Loucy (cell line): ENCODE measurements around the gene ST6GALNAC4.

Source experiments
- H2AFZ ChIP-seq: fragments of 200-600 bp; sonication (generic); 2 replicates; pipeline ENCODE4 v1.6.0; 2016; ENCODE audit warnings: antibody characterized with exemption, mild to moderate bottlenecking, low read length, moderate library complexity
- H3F3A ChIP-seq: fragments of 200-600 bp; 2 replicates; pipeline ENCODE4 v1.6.0; 2016; ENCODE audit warnings: antibody characterized with exemption, low read depth, mild to moderate bottlenecking
- H3K27me3 ChIP-seq: fragments of 200-600 bp; sonication (generic); 2 replicates; pipeline ENCODE4 v1.6.1; 2014; ENCODE audit warnings: low read length, mild to moderate bottlenecking; ENCODE audit not compliant: insufficient read depth, poor library complexity, severe bottlenecking
- H3K36me3 ChIP-seq: fragments of 200-600 bp; sonication (generic); 2 replicates; pipeline ENCODE4 v1.6.1; 2016; ENCODE audit warnings: low read length; ENCODE audit not compliant: insufficient read depth
- H3K4me1 ChIP-seq: fragments of 200-600 bp; sonication (generic); 2 replicates; pipeline ENCODE4 v1.5.1; 2014; ENCODE audit warnings: low read length, mild to moderate bottlenecking; ENCODE audit not compliant: insufficient read depth, poor library complexity, severe bottlenecking
- H3K4me2 ChIP-seq: fragments of 200-600 bp; sonication (generic); 2 replicates; pipeline ENCODE4 v1.6.0; 2014; ENCODE audit warnings: antibody characterized with exemption, low read length, low read depth, mild to moderate bottlenecking; ENCODE audit not compliant: poor library complexity, severe bottlenecking
- H3K4me3 ChIP-seq: fragments of 200-600 bp; sonication (generic); 2 replicates; pipeline ENCODE4 v1.5.1; 2014; ENCODE audit warnings: low read length, mild to moderate bottlenecking, mixed read lengths; ENCODE audit not compliant: poor library complexity, severe bottlenecking
- H3K79me2 ChIP-seq: fragments of 200-600 bp; sonication (generic); 2 replicates; pipeline ENCODE4 v1.6.1; 2014; ENCODE audit warnings: low read length; ENCODE audit not compliant: insufficient read depth
- H3K9ac ChIP-seq: fragments of 200-600 bp; sonication (generic); 2 replicates; pipeline ENCODE4 v1.6.0; 2014; ENCODE audit warnings: mild to moderate bottlenecking, low read depth, low read length, moderate library complexity; ENCODE audit not compliant: poor library complexity, severe bottlenecking
- H3K9me2 ChIP-seq: fragments of 200-600 bp; sonication (generic); replicated peaks from 2 replicates; pipeline ENCODE4 v1.6.1; 2016; ENCODE audit warnings: low read depth, low read length, mixed read lengths
- H3K9me3 ChIP-seq: fragments of 200-600 bp; sonication (generic); 2 replicates; pipeline ENCODE4 v1.6.1; 2014; ENCODE audit warnings: mild to moderate bottlenecking, antibody characterized with exemption, low read length, low read depth; ENCODE audit not compliant: insufficient read depth
- H4K20me1 ChIP-seq: fragments of 200-600 bp; sonication (generic); 2 replicates; pipeline ENCODE4 v1.6.0; 2014; ENCODE audit warnings: antibody characterized with exemption, low read length, mild to moderate bottlenecking; ENCODE audit not compliant: insufficient read depth, poor library complexity, severe bottlenecking
- CTCF ChIP-seq: fragments of 200-600 bp; sonication (generic); conservative IDR thresholded peaks from 2 replicates; pipeline ENCODE4 v1.5.1; 2014; ENCODE audit warnings: mild to moderate bottlenecking, antibody characterized with exemption, low read length
- EZH2phosphoT487 ChIP-seq: fragments of 200-600 bp; IDR thresholded peaks from 2 replicates; pipeline ENCODE4 v1.6.1; 2018; ENCODE audit warnings: antibody characterized with exemption, mild to moderate bottlenecking, moderate library complexity, borderline replicate concordance

The ST6GALNAC4 gene

GRCh38 chr9:127950513-127951289 is 33.9 kb upstream of the ST6GALNAC4 start:
- H4K20me1 ChIP-seq = peaks cover 4% of the 10 kb centered on the region

DNA sequence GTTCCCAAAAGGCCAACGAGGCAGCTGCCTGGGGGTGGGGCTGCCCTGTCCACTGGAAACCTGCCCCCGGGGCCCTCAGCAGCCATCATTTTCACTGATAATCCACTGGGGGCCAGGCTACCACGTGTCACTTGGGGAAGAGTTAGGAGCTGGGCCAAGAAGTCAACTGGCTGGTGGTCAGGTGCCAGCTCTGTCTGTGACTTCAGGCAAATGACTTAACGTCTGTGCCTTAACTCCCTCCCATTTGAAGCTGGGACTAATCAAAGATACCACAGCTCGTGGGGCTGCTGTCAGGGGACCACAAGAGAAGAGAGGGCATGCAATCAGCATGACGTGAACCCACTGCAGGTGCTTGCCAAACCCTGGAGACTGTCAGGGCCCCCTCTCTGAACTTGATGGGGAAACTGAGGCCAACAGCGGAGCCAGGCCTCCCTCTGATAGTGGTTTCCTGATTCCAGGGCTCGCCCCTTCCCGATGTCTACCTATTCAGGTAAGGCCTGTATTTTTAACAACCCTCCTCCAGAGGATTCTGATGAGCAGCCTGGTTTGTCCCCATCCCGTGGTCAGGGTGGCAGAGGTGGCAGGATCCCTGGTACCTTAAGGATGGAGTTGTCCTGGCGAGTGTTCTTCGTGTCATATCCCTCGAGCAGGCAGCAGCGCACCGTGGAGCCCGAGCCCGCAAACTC is 33.1 kb upstream of the ST6GALNAC4 start:
- TF ChIP-seq CTCF (no peak), EZH2phosphoT487 (no peak)
- Histone ChIP-seq H3K27me3 (no peaks in the 10 kb centered on the region), H3K4me2 (no peak overlapping the region), H3K79me2 (peaks cover 25% of the 10 kb centered on the region; the same call in 1 of the 2 replicates), H3K9ac (no peak overlapping the region), H3K9me3 (no peaks in the 10 kb centered on the region), H3K36me3 (peaks cover 21% of the 10 kb centered on the region; the same call in 1 of the 2 replicates), H3K9me2 (no peaks in the 10 kb centered on the region), H2AFZ (no peak overlapping the region), H3K4me3 (no peak overlapping the region), H3F3A (no peaks in the 10 kb centered on the region), H3K4me1 (peaks cover 3% of the 10 kb centered on the region), H4K20me1 (peaks cover 3% of the 10 kb centered on the region)

More at GRCh38 chr9:127950513-127951289, 33.9 kb upstream of the ST6GALNAC4 start:
- Histone ChIP-seq H3K27me3 (no peaks in the 10 kb centered on the region), H2AFZ (no peak overlapping the region), H3K9me3 (no peaks in the 10 kb centered on the region), H3F3A (no peaks in the 10 kb centered on the region), H3K4me1 (peaks cover 10% of the 10 kb centered on the region), H3K9ac (no peak overlapping the region), H3K9me2 (no peaks in the 10 kb centered on the region), H3K36me3 (peaks cover 16% of the 10 kb centered on the region; the same call in 1 of the 2 replicates), H3K4me3 (no peak overlapping the region), H3K4me2 (no peak overlapping the region), H3K79me2 (peaks cover 31% of the 10 kb centered on the region; the same call in 1 of the 2 replicates)
- TF ChIP-seq EZH2phosphoT487 (no peak), CTCF (no peak)

GRCh38 chr9:127947841-127948710 is 31.2 kb upstream of the ST6GALNAC4 start:
- Histone ChIP-seq H3F3A (no peaks in the 10 kb centered on the region), H3K4me1 (no peaks in the 10 kb centered on the region), H3K4me3 (no peak overlapping the region), H2AFZ (no peak overlapping the region), H3K79me2 (peaks cover 8% of the 10 kb centered on the region; the same call in 1 of the 2 replicates), H3K27me3 (no peaks in the 10 kb centered on the region), H3K9me2 (no peaks in the 10 kb centered on the region), H4K20me1 (no peaks in the 10 kb centered on the region), H3K9ac (no peak overlapping the region), H3K9me3 (no peaks in the 10 kb centered on the region), H3K4me2 (no peak overlapping the region), H3K36me3 (peaks cover 37% of the 10 kb centered on the region; the same call in 1 of the 2 replicates)
- TF ChIP-seq CTCF = no peak
- TF ChIP-seq EZH2phosphoT487 = no peak
